Uterus (tissue), 4 donors: ENCODE data around the gene B4GALNT3. TPM values are rescaled to one million over a fixed set of nuclear protein-coding genes. Genes with fewer than 3 reads are reported as not detected.

Experiments used
- DNase-seq, 2 donors: peaks; one replicate each; pipeline ENCODE4 v3.0.0-alpha.2; 2019 to 2020
- H3K27ac ChIP-seq, 2 donors: fragments of 200-600 bp; sonication (generic); 1 replicate in 1 of 2; 2 replicates in 1 of 2; pipeline ENCODE4 v1.5.1; 2016 to 2018
- H3K27me3 ChIP-seq, 2 donors: fragments of 200-600 bp; sonication (generic); one replicate each; pipeline ENCODE4 v1.5.1; 2018 to 2019; ENCODE audit warnings: control low read depth in 1 of 2
- H3K36me3 ChIP-seq, 2 donors: fragments of 200-600 bp; sonication (generic); one replicate each; pipeline ENCODE4 v1.5.1; 2019; ENCODE audit warnings: control low read depth in 1 of 2
- H3K4me1 ChIP-seq, 2 donors: fragments of 200-600 bp; sonication (generic); one replicate each; pipeline ENCODE4 v1.5.1; 2018 to 2019; ENCODE audit warnings: control low read depth in 1 of 2
- H3K4me3 ChIP-seq, 2 donors: fragments of 200-600 bp; sonication (generic); 1 replicate in 1 of 2; 2 replicates in 1 of 2; pipeline ENCODE4 v1.5.1; 2018 to 2019; ENCODE audit warnings: mild to moderate bottlenecking in 1 of 2
- H3K9me3 ChIP-seq, 2 donors: fragments of 200-600 bp; sonication (generic); one replicate each; pipeline ENCODE4 v1.5.1; 2019; ENCODE audit warnings: control low read depth in 1 of 2
- CTCF ChIP-seq, 4 experiments: fragments of 200-600 bp in 2 of 4; fragments of 450-650 bp in 2 of 4; sonication (generic) in 2 of 4; IDR thresholded peaks; one replicate each; pipeline ENCODE4 v1.5.1; 2016 to 2019; ENCODE audit warnings: antibody characterized with exemption in 4 of 4, mild to moderate bottlenecking in 2 of 4, moderate library complexity in 1 of 4
- POLR2A ChIP-seq, 2 donors: fragments of 450-650 bp; IDR thresholded peaks; one replicate each; pipeline ENCODE4 v1.6.1; 2016; ENCODE audit warnings: antibody characterized with exemption in 2 of 2, mild to moderate bottlenecking in 1 of 2, moderate library complexity in 1 of 2
- intact Hi-C: fragments of 100-400 bp; cut with DNase I; formaldehyde crosslinking; loops from one replicate; pipeline ENCODE4 v1.15.1; 2023; ENCODE audit warnings: low total_unique reads
- total RNA-seq, 4 donors: library from RNA; depleted of rRNA in 3 of 4; stranded (reverse); fragments of >200 nt in 3 of 4; gene quantifications; one replicate each; pipeline versions ENCODE4 v1.1.0 to v1.2.4, GENCODE V29; 2014 to 2023
- donor health status: DM: yes; HTN: yes; CAD: no.

B4GALNT3 gene
- total RNA-seq, 4 donors from 2014 or later = 2.2 to 29.2 (median 3.1) TPM

GRCh38 chr12:508795-509194, 49.1 kb downstream of the B4GALNT3 start:
- Histone ChIP-seq H3K4me1 (no peaks in the 10 kb centered on the region), H3K4me3 (no peak overlapping the region), H3K36me3 (no peaks in the 10 kb centered on the region), H3K27ac (no peak overlapping the region), H3K9me3 (no peaks in the 10 kb centered on the region), H3K27me3 (no peaks in the 10 kb centered on the region)
- DNase-seq = no peak
- intact Hi-C loops = no loop called here
- TF ChIP-seq CTCF (IDR thresholded peaks at IDR 0.05) (no peak), POLR2A (IDR thresholded peaks at IDR 0.05) (no peak)

- TF ChIP-seq POLR2A (IDR thresholded peaks at IDR 0.05) (no peak), CTCF (IDR thresholded peaks at IDR 0.05) (no peak)
- H3K9me3 ChIP-seq = no peaks in the 10 kb centered on the region
- no peaks in the 10 kb centered on the region for H3K4me1 ChIP-seq
- H3K36me3 ChIP-seq = no peaks in the 10 kb centered on the region
- no peak for DNase-seq
- intact Hi-C loops = no loop called here
- H3K27me3 ChIP-seq = no peaks in the 10 kb centered on the region
- H3K4me3 ChIP-seq = no peak overlapping the region
- H3K27ac ChIP-seq = no peak overlapping the region
Measured at GRCh38 chr12:509500-509899, 49.8 kb downstream of the B4GALNT3 start.

DNA sequence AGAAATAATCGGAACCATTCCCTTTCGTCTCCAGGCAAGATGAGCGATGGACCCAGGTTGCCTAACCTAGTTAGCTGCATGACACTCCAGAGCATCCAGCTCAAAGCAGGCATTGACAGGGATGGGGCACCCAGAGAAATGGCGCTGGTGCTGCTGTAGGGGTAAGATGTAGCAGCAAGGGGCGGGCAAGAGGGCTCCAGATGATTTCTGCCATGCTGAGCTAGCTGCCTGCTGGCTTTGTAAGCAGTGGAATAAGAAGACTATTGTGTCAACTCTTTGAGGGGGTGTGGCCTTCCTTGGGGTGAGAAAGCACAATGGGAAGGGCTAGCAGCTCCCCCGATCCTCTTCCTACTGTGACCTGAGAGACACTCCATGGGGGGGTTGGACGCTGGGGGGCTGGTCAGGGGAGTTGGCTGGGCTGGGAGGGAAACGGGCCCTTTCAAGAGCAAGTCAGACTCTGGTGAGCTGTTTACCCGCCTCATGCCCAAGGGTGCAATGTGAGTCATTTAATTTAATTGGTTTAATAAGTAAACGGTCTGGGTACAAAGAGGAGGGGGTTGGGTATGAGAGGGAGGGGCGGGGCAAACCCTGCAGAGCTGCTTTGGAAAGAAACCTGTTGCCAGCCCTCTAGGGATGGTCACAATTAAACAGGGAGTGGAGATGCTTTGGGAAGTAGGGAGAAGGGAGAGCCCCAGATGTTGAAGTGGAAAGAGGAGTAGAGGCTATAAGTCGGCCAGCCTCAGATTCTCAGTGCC, 50.5 kb downstream of the B4GALNT3 start:
- Histone ChIP-seq H3K4me3 (no peak overlapping the region), H3K4me1 (no peaks in the 10 kb centered on the region), H3K27me3 (no peaks in the 10 kb centered on the region), H3K36me3 (no peaks in the 10 kb centered on the region), H3K27ac (no peak overlapping the region), H3K9me3 (no peaks in the 10 kb centered on the region)
- TF ChIP-seq POLR2A (IDR thresholded peaks at IDR 0.05) (no peak), CTCF (IDR thresholded peaks at IDR 0.05) (no peak)
- no peak for DNase-seq
- intact Hi-C loops = no loop called here

DNA sequence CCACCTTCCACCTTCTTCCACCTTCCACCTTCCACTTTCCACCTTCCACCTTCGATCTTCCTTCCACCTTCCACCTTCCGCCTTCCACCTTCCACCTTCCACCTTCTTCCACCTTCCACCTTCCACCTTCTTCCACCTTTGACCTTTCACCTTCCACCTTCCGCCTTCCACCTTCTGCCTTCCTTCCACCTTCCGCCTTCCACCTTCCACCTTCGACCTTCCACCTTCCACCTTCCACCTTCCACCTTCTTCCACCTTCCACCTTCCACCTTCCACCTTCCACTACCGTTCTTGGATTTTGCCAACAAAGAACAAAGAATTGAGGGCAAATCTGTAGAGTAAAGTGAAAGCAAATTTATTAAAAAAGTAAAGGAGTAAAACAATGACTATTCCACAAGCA, 53.2 kb downstream of the B4GALNT3 start:
- Histone ChIP-seq H3K4me1 (no peaks in the 10 kb centered on the region), H3K27me3 (no peaks in the 10 kb centered on the region), H3K9me3 (no peaks in the 10 kb centered on the region), H3K36me3 (no peaks in the 10 kb centered on the region), H3K4me3 (no peak overlapping the region), H3K27ac (no peak overlapping the region)
- no peak for TF ChIP-seq POLR2A (IDR thresholded peaks at IDR 0.05)
- TF ChIP-seq CTCF (IDR thresholded peaks at IDR 0.05) = no peak
- intact Hi-C loops = no loop called here
- no peak for DNase-seq

GRCh38 chr12:513446-513845, 53.7 kb downstream of the B4GALNT3 start:
- no peaks in the 10 kb centered on the region for H3K27me3 ChIP-seq
- intact Hi-C loops = no loop called here
- no peak for DNase-seq

More at GRCh38 chr12:513446-513845, 53.7 kb downstream of the B4GALNT3 start:
- no peaks in the 10 kb centered on the region for H3K4me1 ChIP-seq
- H3K4me3 ChIP-seq = no peak overlapping the region
- no peaks in the 10 kb centered on the region for H3K9me3 ChIP-seq
- no peak for TF ChIP-seq POLR2A (IDR thresholded peaks at IDR 0.05)
- no peak for TF ChIP-seq CTCF (IDR thresholded peaks at IDR 0.05)
- no peak overlapping the region for H3K27ac ChIP-seq
- H3K36me3 ChIP-seq = no peaks in the 10 kb centered on the region
